DND-41 (cell line): ENCODE results near the gene PCMTD2.

Experiments
- CTCF ChIP-seq: IDR thresholded peaks from 2 replicates; pipeline ENCODE4 v1.5.1; 2012; ENCODE audit warnings: borderline replicate concordance, low read length, moderate library complexity, mild to moderate bottlenecking; ENCODE audit not compliant: poor library complexity, severe bottlenecking; ENCODE audit errors: extremely low read depth
- EZH2 ChIP-seq: IDR thresholded peaks from 3 replicates; pipeline ENCODE4 v1.6.1; 2012; ENCODE audit warnings: borderline replicate concordance, low read depth, mild to moderate bottlenecking, moderate library complexity, low read length, inconsistent platforms; ENCODE audit not compliant: severe bottlenecking

GRCh38 chr20:64257107-64257757, 1.7 kb downstream of the PCMTD2 start:
- TF ChIP-seq CTCF (no peak), EZH2 (no peak)
